Heart right ventricle (tissue), 16 donors: Measurements from ENCODE around the gene ADARB2. TPM values are rescaled to one million over a fixed set of nuclear protein-coding genes. Genes with fewer than 3 reads are reported as not detected.

Experiments used
- ATAC-seq, 8 donors: fragments of 200-7000 bp; cut with Tn5 transposase; one replicate each; pipeline ENCODE4 v1.9.1; 2020; ENCODE audit warnings: mild to moderate bottlenecking in 8 of 8, moderate library complexity in 8 of 8, moderate number of reproducible peaks in 1 of 8
- DNase-seq, 2 donors: peaks; one replicate each; pipeline ENCODE4 v3.0.0-alpha.2; 2020
- H3K27ac ChIP-seq, 10 donors: fragments of 200-600 bp; sonication (generic) in 2 of 10; one replicate each; pipeline versions ENCODE4 v1.5.0 to v1.8.0; 2020 to 2022; ENCODE audit warnings: mild to moderate bottlenecking in 3 of 10
- H3K27me3 ChIP-seq, 7 donors: fragments of 200-600 bp; one replicate each; pipeline ENCODE4 v1.8.0; 2021 to 2022; ENCODE audit warnings: mild to moderate bottlenecking in 2 of 7
- H3K36me3 ChIP-seq, 9 donors: fragments of 200-600 bp; sonication (generic) in 1 of 9; one replicate each; pipeline versions ENCODE4 v1.5.0 to v1.8.0; 2020 to 2022; ENCODE audit warnings: mild to moderate bottlenecking in 2 of 9
- H3K4me1 ChIP-seq, 9 donors: fragments of 200-600 bp; sonication (generic) in 1 of 9; one replicate each; pipeline versions ENCODE4 v1.5.0 to v1.8.0; 2020 to 2022; ENCODE audit warnings: mild to moderate bottlenecking in 4 of 9
- H3K4me3 ChIP-seq, 10 donors: fragments of 200-600 bp; sonication (generic) in 2 of 10; one replicate each; pipeline versions ENCODE4 v1.5.0 to v1.8.0; 2020 to 2022; ENCODE audit warnings: mild to moderate bottlenecking in 7 of 10, moderate library complexity in 2 of 10
- H3K9me3 ChIP-seq, 11 donors: fragments of 200-600 bp in 10 of 11; sonication (generic) in 2 of 11; one replicate each; pipeline versions ENCODE4 v1.5.0 to v1.8.0; 2013 to 2022; ENCODE audit warnings: mild to moderate bottlenecking in 2 of 11, control low read depth in 1 of 11, moderate library complexity in 1 of 11
- WGBS, 2 donors: extraction: QIAGEN DNeasy Blood & Tissue Kit; methylation state at CpG; one replicate each; pipeline ENCODE4 v1.1.7; 2013; ENCODE audit warnings: inconsistent platforms in 1 of 2; 5-methylcytosine and 5-hydroxymethylcytosine counted together
- intact Hi-C, 10 donors: fragments of 100-400 bp; cut with DNase I; formaldehyde crosslinking; loops; one replicate each; pipeline versions ENCODE4 v1.11.1 to v1.14.2; 2022
- polyA plus RNA-seq, 2 donors: library from polyadenylated mRNA; stranded (reverse); fragments of 200-250 nt; gene quantifications; one replicate each; pipeline ENCODE4 v1.2.3, GENCODE V29; 2013
- total RNA-seq, 10 donors: library from RNA; stranded (reverse); fragmentation: NEBNext Ultra II Directional in 3 of 10; extraction: Animal tissue kit (Norgen Biotek cat#: 25700) in 3 of 10; gene quantifications; one replicate each; pipeline versions ENCODE4 v1.2.1 to v1.2.4, GENCODE V29; 2021 to 2023
- TF ChIP-seq, protein P1 (sequence below), 9 donors: fragments of 200-600 bp; sonication (generic) in 2 of 9; IDR thresholded peaks; one replicate each; pipeline versions ENCODE4 v1.5.0 to v1.8.0; 2021 to 2022; ENCODE audit warnings: antibody characterized with exemption in 9 of 9, mild to moderate bottlenecking in 5 of 9, moderate library complexity in 1 of 9
- donor health status: Arrhythmogenic right ventricular cardiomyopathy.
- donor health status: ischemic (EF 13 %, LVEDD 7.1; RV severe dilation, severe dysfunction).
- donor health status: healthy with polysubstance abuse.
- donor health status: DM: no; HTN: yes; CAD: no.
- donor health status: DM: no; HTN: no; CAD: no.
- donor health status: ischemic (EF 25% LVEDD 6.9; RV normal size, moderate dysfunction).
- donor health status: ischemic (EF 25% LVEDD 5.7; RV mildly dilated, moderate dysfunction).
- donor health status: healthy.
- donor health status: DM: yes; HTN: yes; CAD: no.
- donor health status: Ischemic cardiomyopathy.
- donor health status: ischemic (EF 35%, LVEDD 5.7; RV mildly dilated, moderate dysfunction).
- donor health status: nonischemic (EF 11% LVEDD 7.7; RV severe dilation, severe dysfunction).
- donor health status: DM: yes; HTN: yes; CAD: no.
- donor health status: PGD.
- donor health status: ischemic (EF 29% LVEDD 5.4; RV normal size, mild dysfunction).
- donor health status: nonischemic (EF 23%, LVEDD 6.1; RV moderate dilation, normal function).

The ADARB2 gene
- total and polyA plus RNA-seq, 12 donors, result 0.08 to 0.47 (median 0.17) TPM; not detected in 2

DNA sequence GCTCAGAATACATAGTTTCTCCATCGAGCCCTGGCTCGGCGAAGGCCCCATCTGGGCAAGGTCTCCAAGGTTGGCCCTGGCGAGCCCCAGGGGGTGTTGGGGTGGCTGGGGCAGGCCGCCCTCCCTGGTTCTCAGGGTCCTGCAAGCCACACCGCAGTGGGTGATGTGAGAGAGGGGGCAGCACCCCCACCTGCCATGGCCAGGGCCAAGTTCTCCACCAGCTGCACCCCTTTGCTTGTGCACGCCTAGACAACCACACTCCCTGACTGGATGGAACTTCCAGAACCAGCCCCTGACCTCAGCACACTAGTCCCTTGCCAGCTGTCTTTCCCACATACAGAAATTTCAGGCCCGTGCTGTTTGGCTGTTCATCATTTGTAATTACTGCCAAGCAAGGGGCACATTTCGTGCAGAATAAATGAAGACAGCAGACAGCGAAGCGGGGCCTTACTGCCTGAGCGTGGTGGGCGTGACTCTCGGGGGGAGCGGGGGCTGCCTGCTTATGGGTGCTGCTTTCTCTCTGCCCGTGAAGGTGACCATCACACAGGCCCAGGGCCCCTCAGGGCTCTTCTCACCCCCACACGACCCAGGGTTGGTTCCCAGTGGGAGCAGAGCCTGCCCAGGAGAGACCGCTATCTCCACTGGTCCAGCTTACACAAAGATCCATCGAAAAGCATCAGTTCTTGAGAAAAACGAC is 85.9 kb downstream of the ADARB2 start:
- ATAC-seq (no peak), DNase-seq (no peak)
- H3K4me1 ChIP-seq, result no peaks in the 10 kb centered on the region
- TF ChIP-seq, protein P1, sequence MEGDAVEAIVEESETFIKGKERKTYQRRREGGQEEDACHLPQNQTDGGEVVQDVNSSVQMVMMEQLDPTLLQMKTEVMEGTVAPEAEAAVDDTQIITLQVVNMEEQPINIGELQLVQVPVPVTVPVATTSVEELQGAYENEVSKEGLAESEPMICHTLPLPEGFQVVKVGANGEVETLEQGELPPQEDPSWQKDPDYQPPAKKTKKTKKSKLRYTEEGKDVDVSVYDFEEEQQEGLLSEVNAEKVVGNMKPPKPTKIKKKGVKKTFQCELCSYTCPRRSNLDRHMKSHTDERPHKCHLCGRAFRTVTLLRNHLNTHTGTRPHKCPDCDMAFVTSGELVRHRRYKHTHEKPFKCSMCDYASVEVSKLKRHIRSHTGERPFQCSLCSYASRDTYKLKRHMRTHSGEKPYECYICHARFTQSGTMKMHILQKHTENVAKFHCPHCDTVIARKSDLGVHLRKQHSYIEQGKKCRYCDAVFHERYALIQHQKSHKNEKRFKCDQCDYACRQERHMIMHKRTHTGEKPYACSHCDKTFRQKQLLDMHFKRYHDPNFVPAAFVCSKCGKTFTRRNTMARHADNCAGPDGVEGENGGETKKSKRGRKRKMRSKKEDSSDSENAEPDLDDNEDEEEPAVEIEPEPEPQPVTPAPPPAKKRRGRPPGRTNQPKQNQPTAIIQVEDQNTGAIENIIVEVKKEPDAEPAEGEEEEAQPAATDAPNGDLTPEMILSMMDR (IDR thresholded peaks at IDR 0.05), result no peak
- H3K27me3 ChIP-seq, result peaks cover 0 to 18% (median 3%) of the 10 kb centered on the region in 7 donors
- H3K9me3 ChIP-seq, result no peaks in the 10 kb centered on the region
- H3K36me3 ChIP-seq, result no peaks in the 10 kb centered on the region
- WGBS, 2 donors, result 77 to 79% methylated on average over 20 of the region's 20 CpGs
- intact Hi-C loops, result no loop called here
- H3K27ac ChIP-seq, result no peak overlapping the region
- no peak overlapping the region for H3K4me3 ChIP-seq

DNA sequence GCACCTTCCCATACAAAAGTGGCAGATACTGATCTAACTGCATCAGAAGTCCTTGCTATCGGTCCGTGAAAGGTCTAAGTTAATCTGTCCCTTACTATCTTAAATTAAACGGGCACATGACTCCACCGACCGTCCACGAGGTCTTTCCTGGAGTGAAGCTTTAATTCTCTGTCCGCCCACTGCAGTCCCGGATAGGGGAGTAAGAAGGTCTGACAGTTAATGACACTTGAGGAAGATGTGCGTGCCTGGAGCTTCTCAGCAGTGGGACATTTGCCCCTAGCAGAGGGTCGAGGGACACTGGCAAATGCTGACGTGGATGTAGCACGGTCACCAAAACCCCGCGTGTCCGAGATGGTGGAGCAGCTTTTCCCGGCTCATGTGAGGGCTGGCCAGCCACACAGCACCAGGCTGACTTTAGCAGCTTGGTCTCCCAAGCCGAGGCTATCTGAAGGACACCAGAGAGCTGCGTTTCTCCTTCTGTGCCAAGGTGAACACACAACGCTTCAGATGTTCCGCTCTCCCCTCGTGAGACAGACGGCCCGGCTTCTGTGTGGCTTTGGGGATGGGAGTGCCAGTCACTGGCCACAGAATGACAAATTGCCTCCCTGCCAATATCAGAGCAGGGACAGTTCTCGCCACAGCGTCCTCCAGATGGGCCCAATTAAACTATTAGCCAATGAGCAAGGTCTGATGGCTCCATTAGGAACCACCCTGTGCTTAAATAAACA is 86.6 kb downstream of the ADARB2 start:
- no peak for ATAC-seq
- 75 to 77% methylated on average over 25 of the region's 25 CpGs for WGBS, 2 donors

GRCh38 chr10:1648648-1649047 is 88.7 kb downstream of the ADARB2 start:
- intact Hi-C loops, result no loop called here
- TF ChIP-seq, protein P1 (IDR thresholded peaks at IDR 0.05), result no peak
- H3K27me3 ChIP-seq, result peaks cover 0 to 6% (median 3%) of the 10 kb centered on the region in 7 donors

More for the DNA sequence above, 86.6 kb downstream of the ADARB2 start:
- intact Hi-C loops, result no loop called here
- Histone ChIP-seq H3K4me1 (no peaks in the 10 kb centered on the region), H3K9me3 (no peaks in the 10 kb centered on the region), H3K4me3 (no peak overlapping the region), H3K36me3 (no peaks in the 10 kb centered on the region), H3K27ac (no peak overlapping the region), H3K27me3 (peaks cover 0 to 18% (median 3%) of the 10 kb centered on the region in 7 donors)
- DNase-seq, result no peak
- TF ChIP-seq, protein P1 (IDR thresholded peaks at IDR 0.05), result no peak

DNA sequence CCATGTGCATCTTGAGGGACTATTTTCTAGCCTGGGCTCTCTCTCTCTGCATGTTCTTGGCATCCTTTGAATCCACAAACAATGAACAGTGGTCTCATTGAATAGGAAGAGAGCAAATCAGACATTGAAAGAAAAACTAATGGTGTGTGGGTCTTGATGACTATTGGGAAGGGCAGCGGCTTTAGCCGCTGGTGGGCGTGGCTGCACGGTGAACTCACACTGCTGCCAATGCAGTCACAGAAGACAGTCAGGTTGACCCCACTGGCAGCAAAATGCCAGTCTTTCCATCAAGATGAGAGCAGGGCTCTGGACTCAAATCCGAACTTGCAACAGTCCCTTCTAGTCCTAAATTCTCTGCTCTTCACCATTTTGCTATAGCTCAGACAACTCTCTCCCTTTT is 91.0 kb downstream of the ADARB2 start:
- TF ChIP-seq, protein P1 (IDR thresholded peaks at IDR 0.05), result no peak
- Histone ChIP-seq H3K27me3 (peaks cover 0 to 4% (median 0%) of the 10 kb centered on the region in 7 donors), H3K9me3 (no peaks in the 10 kb centered on the region), H3K36me3 (no peaks in the 10 kb centered on the region), H3K27ac (no peak overlapping the region), H3K4me1 (no peaks in the 10 kb centered on the region), H3K4me3 (no peak overlapping the region)
- WGBS, 2 donors, result 62 to 73% methylated on average over 5 of the region's 5 CpGs
- ATAC-seq (no peak), DNase-seq (no peak)
- intact Hi-C loops, result no loop called here

More at GRCh38 chr10:1648648-1649047, 88.7 kb downstream of the ADARB2 start:
- Histone ChIP-seq H3K9me3 (no peaks in the 10 kb centered on the region), H3K27ac (no peak overlapping the region), H3K4me3 (no peak overlapping the region), H3K4me1 (no peaks in the 10 kb centered on the region), H3K36me3 (no peaks in the 10 kb centered on the region)
- DNase-seq (no peak), ATAC-seq (no peak)
- WGBS, 2 donors, result 78 to 86% methylated on average over 12 of the region's 12 CpGs
